HTERT RPE-1 (cell line): ENCODE results near the gene GJC1.

ENCODE experiments used
- in situ Hi-C: fragments of 300-500 bp; cut with MboI; formaldehyde crosslinking; loops from 4 replicates; pipeline ENCODE4 v1.14.3; 2020; ENCODE audit warnings: low sequenced_read_pairs

The GJC1 gene

GRCh38 chr17:44804302-44805089, 25.6 kb downstream of the GJC1 start:
- in situ Hi-C loops, result no loop called here

DNA sequence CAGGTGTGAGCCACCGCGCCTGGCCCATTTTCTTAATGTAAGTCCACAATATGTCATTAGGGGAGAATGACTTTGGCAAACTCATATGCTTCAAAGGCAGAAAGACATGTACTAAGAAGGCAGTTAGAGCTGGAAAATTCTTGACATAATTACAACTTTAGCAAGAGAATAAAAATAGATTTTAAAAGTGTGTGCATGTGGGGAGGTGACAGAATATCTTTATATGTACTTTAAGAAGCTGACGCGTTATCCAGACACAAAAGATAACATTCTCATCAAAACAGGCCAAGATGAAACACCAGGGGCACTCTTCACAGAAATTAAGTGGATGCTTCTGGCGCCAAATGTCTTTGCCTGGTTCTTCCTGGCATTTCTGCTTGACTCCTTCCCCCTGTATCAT, 28.2 kb downstream of the GJC1 start:
- in situ Hi-C loops, result no loop called here

DNA sequence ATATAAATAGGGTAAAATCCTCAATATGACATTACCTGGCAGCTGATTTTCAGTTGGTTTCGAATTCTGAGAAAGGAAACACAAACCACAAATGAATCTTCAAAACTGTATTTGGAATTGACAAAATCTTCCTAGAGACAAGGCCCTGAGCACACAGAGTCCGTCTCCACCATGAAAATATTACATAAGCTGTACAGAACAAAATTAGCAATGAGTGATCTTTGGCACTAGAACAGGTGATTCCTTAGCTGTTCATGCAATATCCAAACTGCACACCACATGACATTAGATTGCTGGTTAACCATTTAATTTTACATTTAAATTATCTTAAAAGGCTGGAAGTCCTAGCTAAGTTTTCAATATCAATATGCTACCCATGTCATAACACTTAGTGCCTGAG, 31.7 kb downstream of the GJC1 start:
- in situ Hi-C loops, result no loop called here

- in situ Hi-C loops, result no loop called here
These were observed 32.3 kb downstream of the GJC1 start for GRCh38 chr17:44797802-44798201.

DNA sequence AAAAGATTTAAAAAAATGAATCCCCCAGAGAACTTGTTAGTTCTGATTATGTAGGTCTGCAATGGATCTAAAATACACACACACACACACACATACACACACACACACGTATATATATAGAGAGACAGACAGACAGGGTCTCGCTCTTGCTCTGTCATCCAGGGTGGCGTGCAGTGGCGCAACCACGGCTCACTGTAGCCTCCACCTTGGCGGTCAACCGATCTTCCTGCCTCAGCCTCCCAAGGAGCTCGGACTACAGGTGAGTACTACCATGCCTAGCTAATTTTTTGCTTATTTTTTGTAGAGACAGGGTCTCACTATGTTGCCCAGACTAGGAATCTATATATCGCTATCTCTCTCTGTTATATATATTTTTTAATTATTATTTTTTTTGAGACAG, 33.4 kb downstream of the GJC1 start:
- in situ Hi-C loops, result no loop called here

DNA sequence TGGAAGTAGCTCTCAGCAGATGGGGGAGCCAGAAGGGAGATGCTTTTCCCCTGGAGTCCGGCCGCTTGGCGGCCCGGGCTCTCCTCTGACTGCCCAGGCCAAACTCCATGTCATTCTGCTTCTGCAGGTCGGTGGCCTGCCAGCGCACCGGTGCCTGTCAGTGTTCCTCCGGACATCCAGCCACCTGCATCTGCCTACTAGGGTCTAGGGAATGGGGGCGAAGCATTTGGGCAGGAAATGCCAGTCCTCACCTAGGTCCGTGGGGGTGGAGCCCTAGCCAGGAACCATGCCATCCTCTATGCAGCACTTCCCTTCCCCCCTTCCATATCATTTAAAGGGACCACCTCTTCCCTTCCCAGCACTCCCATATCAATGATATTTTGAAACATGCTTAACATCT, 34.2 kb downstream of the GJC1 start:
- in situ Hi-C loops, result no loop called here

GRCh38 chr17:44795421-44795820, 34.7 kb downstream of the GJC1 start:
- in situ Hi-C loops, result no loop called here

- in situ Hi-C loops, result no loop called here
These were observed 35.2 kb downstream of the GJC1 start for GRCh38 chr17:44794851-44795413.

DNA sequence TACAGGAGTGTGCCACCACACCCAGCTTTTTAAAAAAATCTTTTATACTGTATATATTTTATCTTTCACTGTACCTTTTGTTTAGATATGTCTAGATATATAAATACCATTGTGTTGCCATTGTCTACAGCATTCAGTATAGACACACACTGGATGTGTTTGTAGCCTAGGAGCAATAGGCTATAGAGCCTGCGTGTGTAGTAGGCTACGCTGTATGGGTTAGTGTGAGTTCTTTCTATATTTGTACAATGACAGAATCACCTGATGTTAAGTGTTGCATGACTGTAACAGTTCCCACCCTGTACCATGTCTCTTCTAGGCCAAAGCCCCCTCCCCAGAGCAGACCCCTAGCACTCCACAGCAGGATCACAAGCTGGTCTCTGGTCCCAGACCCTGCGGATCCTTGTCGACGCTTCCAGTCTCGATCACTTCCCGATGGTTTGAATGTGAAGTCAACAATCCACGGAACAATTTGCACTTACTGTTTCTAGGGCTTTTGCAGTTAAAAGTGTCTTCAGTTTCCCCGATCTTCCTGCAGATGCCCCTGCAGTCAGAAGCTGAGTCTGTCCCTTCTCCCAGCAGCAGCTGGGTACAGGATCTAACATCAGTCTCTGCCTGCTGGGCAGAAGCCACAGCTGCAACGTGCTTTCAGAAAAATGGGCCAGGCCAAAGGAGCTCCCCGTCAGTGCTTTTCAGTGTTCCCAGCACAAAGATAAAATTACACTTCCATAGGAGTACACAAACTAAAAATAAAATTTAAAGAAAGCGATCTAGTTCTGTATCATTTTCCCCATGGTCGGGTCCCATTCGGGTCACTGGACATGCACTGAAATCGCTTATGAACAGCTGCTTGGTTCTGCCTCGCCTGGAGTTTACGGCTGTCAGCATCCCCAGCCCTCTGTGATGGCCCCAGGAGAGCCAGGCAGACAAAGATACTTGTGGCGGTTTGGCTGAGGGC, 35.9 kb downstream of the GJC1 start:
- in situ Hi-C loops, result no loop called here

DNA sequence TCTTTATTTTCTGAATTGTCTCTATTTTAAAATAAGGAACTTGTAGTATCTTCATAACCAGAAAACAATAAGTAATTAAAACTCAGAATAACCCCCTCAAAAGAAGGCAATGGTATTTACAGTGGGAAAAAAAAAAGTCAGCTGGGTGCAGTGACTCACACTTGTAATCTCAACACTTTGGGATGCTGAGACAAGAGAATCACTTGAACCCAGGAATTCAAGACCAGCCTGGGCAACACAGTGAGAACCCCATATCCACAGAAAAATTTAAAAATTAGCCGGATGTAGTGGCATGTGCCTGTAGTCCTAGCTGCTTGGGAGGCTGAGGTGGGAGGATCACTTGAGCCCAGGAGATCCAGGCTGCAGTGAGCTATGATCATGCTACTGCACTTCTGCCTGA, 37.8 kb downstream of the GJC1 start:
- in situ Hi-C loops, result no loop called here

DNA sequence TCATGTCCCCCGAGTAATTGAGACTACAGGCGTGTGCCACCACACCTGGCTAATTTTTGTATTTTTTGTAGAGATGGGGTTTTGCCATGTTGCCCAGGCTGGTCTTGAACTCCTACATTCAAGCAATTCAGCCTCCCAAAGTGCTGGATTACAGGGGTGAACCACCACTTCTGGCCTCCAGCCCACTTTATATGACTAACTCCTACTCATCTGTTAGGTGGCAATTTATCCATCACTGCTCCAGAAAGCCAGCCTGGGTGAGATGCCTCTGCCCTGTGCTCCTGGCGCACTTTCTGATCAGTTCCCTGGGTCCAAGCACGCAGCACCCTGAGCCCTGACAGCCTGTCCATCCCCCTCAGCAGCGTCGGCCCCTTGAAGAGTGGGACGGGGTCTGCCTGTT, 41.9 kb downstream of the GJC1 start:
- in situ Hi-C loops, result no loop called here

- in situ Hi-C loops, result no loop called here
These were observed 42.7 kb downstream of the GJC1 start for GRCh38 chr17:44787271-44787940.

- in situ Hi-C loops, result no loop called here
These were observed 43.5 kb downstream of the GJC1 start for GRCh38 chr17:44786551-44787081.

GRCh38 chr17:44785921-44786320, 44.2 kb downstream of the GJC1 start:
- in situ Hi-C loops, result no loop called here

DNA sequence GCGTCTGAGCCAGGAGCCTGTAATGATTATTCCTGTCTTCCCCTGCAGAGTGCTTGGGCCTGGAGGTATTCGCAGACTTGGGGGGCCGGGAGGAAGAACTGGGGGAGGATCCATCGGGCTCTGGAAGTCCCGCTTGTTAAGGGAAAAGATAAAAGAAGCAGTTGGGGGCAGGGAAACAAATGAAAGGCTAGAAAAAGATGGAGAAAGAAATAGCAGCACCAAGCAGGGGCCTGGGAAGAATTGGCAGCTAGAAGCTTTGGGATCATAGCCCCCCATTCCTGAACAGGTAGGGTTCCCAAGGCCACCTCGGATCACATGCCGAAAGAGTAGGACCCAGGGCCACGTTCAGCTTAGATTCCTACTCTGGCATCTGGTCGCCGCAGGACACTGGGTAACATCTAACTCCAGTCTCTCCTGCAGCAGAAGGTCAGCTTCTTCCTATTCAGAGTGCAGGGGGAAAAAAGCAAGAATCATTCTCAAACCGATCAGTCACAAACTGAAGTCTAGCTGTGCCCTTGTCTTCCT, 47.7 kb downstream of the GJC1 start:
- in situ Hi-C loops, result no loop called here

DNA sequence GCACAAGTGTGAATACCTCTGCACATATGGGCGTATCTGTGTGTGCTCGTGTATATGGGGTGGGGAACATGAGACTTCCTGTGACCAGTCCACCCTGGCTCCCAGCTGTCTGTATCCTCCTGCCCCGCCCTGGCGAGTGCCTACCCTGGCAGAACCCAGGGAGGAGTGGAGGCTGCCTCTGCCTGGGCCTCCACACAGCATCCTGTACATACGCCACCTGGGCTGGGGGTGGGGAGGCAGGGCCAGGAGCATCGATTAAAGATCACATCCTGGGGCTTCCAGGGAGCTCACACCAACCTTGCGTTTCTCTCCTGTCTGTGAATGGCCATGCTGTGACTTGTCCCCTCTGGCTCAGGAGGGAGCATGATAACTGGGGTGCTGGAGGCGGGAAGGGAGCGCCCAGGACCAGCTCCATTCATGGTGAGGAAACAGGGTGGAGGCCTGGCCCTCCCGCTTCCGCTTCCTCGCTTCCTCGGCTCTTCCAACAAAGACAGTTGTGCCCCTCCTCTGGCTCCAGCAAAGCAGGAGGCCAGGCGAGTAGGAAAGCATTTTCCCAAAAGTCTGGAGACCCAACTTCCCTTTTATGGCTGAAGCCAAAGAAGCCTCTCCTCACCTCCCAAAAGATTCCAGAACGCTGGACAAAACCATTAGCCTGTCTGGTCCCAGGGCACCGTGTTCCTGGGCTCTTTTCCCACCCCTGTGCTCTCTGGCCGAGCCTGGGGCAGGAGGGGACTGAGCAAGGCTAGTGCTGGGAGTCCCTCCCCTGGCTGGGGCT, 48.3 kb downstream of the GJC1 start:
- in situ Hi-C loops, result no loop called here

DNA sequence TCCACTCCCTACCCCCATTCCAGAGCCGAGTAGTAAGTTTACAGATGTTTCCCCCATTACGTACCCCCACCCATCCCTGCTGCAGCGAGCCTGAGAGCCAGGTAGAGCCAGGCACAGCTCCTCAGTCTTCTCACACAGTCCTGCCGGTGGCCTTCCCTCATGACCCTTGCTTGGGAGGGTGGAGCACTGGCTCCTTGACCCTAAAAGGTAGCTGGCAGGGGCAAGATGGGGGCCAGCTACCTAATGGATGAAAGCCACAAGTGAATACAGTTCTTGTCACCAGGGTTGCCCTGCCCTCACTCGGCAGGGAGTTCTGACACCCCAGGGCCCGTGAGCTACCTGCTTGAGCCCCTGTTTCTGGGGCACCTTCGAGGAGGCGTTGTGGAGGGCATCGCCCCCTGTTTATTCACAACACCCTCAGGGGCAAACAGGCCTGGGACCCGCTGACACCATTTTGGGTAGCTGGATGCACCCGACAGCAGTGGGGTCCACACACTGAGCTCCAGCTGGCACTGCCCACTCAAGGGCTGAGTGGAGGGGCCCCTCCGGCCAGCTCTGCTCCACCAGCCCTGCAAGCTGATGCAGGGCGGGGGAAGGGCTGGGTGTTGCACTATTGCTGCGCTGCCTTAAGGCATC, 49.1 kb downstream of the GJC1 start:
- in situ Hi-C loops, result no loop called here

GRCh38 chr17:44780161-44780560, 49.9 kb downstream of the GJC1 start:
- in situ Hi-C loops, result no loop called here

DNA sequence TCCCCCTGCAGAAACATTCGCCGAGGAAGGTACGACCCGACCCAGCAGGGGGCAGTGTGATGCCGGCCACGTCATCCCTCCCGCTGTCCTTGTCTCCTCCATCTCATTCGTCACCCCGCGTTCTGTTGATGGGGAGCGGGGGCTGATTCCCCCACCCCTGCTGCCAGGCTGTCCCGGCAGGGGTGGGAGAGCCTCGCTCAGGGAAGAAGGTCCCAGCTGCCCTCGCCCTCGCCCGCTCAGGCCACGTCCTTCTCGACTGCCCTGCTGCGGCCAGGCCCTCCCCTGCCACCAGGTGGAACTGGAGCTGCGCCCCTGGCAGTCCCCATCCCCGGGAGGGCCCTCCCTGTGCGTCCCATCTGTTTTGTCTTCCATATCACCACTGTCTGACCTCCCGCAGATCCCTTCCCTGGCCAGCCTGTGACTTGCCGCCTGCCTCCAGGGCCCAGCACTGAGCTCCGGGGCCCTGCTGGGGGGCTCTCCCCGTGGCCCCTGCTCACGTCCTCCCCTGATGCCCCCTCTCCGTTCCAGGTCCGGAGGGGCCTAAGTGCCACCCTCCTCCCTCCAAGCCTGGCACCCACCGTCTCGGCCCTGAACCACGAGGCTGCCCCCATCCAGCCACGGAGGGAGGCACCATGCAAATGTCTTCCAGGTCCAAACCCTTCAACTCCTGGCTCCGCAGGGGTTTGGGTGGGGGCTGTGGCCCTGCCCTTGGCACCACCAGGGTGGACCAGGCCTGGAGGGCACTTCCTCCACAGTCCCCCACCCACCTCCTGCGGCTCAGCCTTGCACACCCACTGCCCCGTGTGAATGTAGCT, 50.7 kb downstream of the GJC1 start:
- in situ Hi-C loops, result no loop called here
